HG03025 (cell line): ENCODE results near the gene ADH4.
"Not testable (repeated sequence)": the region's sequence is repeated elsewhere in the genome, so short reads cannot be mapped to it uniquely, and the experiment has no call there.

ENCODE experiments used
- ATAC-seq: cut with Tn5 transposase; IDR thresholded peaks from one replicate; pipeline ENCODE4 v1.9.1; 2021; ENCODE audit warnings: mild to moderate bottlenecking, moderate library complexity; ENCODE audit not compliant: unreplicated experiment, low FRiP score

ADH4 gene

DNA sequence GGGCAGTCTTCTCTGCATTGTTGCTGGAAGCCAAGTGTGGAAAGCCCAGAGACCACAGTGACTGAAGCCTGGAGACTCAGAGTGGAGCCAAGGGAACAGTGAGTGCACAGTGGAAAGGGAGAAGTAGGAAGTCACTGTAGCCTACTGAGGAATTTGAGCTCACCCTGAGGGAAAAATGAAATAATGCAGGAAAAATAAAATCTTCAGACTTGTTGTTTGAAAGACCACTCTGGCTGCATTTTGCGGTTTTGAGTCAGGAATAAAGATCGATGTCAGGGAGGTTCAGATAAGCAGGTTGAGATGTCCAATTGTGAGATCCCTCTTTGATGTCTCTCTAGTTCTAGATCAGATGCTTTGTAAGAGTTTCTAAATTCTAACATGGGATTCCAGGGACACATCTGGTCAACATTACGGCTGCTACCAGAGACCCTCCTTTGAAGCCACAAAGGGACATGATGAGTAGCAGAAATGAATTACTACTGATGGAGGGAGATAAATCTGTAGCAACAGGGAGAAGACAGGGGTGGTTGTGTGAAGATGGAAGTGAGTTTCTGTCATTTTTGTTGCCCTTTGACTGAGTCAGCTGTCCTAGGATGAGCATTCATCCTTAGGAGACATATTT, 8.4 kb downstream of the ADH4 start:
- ATAC-seq: no peak

DNA sequence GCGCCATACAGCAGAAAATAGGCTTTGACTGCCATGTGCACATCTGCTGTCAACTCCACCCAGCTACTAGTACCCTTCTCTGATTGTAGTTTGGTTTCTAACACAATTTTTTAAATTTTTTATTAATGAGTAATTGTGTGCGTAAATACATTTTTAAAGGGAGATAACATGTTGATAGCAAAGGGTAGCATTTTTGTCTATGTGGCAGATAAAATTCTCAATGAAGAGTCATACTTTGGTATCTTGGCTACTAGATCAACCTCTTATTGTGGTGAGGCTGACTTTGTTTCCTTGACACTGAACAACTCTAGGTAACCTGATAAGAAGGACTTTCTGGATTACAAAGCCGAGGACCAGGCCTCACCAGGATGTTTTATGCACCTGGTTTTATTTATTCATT, 9.5 kb downstream of the ADH4 start:
- no peak for ATAC-seq

DNA sequence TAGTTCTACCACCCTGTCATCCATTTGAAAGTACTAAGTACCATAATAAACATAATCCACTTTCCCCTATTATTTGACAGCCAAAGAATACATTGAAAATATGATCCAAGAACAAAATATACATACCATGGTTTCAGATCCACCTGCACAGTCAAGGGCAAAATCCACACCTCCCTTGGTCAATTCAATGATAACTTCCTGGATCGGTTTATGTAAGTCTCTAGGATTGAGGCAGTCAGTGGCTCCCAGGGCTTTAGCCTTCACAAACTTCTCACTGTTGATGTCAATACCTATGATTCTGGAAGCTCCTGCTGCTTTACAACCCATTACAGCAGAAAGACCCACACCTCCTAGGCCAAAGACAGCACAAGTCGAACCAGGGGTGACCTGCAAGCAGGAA, 12.7 kb downstream of the ADH4 start:
- no peak for ATAC-seq

DNA sequence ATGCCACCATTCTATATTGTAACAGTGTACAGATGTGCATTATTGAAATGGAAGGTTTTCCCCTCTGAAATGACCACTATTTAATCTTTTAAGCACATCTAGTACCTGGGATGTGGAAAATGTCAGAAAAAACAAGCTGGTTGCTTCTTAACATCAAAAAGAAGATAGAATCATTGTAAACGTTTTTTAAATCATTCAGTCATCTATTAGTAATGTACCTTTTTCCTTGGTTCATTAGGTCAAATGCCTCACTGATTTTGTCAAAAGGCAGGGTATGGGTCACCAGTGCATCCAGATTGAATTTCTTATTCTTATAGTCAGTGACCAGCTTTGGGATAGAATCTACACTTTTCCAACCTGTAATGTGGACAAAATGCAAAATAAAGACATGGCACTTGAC, 17.7 kb downstream of the ADH4 start:
- ATAC-seq: no peak

DNA sequence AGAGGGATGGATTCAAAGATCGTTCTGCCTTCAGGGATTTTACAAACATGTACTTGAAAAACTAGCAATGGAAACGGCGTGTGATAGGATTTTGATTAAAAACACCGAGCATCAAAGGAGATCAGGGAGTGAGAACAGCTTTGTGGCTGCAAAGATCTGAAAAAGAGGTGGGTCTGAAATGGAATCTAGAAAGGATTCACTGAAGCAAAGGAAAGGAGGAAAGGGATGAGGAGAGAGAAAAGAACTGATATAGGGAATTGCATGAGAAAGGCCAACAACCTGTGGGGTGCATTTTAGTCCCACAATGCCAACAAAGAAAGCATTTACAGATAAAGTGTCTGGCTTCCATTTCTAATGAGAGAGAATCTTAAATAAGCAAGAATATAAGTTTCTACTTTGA, 23.1 kb downstream of the ADH4 start:
- ATAC-seq: no peak

DNA sequence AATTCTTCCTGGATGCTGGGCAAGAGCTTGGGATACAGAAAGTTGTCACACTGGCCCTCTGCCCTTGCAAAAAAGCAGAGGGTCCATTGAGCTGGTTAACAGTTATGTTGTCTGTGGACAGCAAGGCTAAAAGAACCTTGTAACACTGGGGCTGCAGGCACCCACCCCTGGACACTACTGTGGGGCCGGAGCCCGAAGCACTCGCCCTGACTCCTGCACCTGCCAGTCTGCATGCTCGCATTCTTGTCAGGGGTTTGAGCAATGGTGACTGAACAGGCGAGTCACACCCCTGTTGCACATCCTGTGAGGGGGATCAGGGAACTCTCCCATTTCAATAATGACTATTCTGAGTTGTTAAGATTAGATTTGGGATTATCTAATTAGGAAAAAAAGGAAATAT, 23.6 kb downstream of the ADH4 start:
- no peak for ATAC-seq

DNA sequence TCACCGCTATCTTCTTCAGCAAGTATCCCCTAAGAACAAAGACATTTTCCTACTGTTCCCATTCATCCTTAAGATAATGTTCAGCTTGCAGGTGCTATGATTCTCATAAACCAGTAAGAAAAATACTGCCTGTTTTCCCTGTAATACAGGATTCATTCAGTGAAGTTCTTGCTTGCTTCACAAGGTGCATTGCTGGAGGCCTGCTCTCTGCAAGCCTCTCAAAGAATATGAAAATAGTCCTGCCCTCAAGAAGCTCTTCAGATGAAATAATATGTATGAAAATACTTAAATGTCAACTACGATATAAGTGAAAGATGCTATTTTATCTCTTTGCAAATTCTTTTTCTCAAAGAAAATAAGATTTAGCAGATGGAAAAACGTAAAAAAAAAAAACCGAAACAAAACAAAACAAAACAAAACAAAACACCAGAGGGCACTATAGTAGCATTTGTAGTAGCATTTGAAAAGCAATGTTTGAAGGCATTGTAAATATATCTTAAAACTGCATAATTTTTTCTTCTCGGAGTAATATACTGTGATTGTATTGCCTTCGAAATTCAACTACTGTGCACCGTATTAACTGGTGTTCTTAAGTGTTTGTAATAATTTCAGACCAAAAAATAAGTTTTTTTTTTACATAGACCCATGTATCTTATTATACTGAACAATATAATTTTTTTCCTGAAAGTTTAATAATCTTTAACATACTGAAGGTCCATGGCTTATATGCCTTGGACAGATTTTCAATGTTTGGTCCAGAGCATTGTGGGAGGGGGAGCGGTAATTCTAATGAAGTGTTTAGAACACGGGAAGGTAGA, 26.0 kb downstream of the ADH4 start:
- ATAC-seq: no peak

DNA sequence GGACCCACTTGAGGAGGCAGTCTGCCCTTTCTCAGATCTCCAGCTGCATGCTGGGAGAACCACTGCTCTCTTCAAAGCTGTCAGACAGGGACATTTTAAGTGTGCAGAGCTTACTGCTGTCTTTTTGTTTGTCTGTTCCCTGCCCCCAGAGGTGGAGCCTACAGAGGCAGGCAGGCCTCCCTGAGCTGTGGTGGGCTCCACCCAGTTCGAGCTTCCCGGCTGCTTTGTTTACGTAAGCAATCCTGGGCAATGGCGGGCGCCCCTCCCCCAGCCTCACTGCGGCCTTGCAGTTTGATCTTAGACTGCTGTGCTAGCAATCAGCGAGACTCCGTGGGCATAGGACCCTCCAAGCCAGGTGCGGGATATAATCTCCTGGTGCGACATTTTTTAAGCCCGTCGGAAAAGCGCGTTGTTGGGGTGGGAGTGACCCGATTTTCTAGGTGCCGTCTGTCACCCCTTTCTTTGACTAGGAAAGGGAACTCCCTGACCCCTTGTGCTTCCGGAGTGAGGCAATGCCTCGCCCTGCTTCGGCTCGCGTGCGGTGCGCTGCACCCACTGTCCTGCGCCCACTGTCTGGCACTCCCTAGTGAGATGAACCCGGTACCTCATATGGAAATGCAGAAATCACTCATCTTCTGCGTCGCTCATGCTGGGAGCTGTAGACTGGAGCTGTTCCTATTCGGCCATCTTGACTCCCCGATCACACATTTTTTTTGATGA, 26.8 kb downstream of the ADH4 start:
- not testable (repeated sequence) for ATAC-seq

DNA sequence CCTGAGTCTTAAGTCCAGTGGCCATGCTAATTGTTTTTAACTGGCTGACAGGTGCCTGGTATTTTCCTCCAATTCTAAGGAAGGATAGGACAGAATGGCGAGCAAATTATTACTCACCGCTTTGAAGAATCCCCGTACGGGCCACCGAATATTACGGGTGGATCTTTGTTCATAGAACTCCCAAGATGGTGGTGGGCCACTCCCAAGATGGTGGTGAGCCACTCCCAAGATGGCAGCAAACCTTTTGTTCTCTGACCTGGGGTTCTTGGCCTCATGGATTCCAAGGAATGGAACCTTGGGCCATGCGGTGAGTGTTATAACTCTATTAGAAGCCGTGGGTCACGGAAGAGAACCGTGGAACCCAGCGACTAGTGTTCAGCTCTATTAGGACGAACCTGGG, 34.8 kb downstream of the ADH4 start:
- not testable (repeated sequence) for ATAC-seq

DNA sequence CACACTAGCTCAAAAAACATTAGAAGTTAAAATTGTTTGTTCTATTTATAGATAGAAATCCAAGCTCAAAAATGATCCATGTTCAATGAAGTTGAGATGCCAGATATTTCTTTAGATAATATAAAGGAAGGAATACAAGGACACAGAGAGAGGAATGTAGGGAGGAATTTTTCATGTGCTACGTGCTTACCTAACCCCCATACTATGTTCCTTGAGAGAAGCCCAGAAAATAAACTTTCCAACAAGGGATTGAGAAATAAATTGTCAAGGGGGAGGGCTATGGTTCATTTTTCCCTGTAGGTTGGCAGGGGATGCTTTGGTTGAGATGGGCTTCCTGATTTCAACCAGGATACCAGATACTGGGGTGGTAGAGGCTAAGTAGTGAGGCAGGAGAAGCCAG, 39.9 kb downstream of the ADH4 start:
- ATAC-seq: no peak

DNA sequence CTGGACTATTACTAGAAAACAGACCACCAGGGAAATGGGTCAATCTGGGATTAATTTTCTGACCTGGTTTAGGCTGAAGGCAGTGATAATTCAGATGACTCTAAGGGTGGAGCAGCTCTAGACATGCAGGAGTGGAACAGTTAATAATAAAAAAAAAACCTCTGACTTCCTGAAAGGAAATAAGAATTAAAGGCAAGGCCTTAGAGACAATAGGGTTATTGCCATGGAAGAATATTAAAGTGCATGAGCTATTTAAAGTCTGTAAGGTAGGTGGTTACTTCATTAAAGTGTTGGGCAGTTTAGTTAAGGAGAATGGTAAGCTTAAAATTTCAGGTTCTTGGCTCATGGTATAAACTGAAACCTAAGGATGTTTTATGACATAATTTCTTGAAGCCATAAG, 40.9 kb downstream of the ADH4 start:
- ATAC-seq: no peak

DNA sequence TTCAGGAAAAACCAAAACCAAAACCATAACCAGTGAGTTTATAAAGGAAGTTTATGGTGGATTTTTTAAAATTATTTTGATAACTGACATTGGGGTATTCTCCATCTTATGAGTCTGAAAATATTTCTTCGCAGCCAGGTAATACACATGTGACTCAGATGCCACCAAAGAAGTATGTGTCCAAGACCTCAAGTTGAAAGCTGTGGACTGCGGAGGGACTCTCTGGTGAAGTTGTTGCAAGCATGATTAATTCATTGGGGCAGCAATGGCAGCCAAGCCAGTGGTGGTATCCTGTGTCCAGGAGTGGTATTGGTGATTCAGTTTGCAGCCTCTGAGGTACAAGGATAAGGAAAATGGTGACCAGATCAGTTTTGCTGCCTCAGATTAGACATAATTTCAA, 41.5 kb downstream of the ADH4 start:
- ATAC-seq: no peak

DNA sequence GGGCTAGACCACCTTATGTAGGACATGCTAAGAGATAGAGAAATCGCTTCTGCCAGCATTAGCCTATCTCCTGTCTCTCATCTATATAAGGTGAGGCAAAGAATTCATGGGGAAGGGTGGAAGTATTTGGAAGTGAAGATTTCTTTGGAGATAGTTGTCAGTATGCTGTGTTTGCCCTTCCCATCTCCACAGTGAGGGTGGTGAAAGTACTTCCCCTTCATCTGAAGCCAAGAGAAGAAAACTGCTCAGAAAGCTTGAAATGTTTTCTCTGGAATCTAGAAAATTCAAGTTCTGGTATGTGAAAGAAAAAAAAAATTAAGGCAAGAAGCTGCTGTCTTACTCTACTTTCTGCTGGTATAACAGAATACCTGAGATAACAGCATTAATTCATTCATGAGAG, 43.2 kb downstream of the ADH4 start:
- no peak for ATAC-seq

DNA sequence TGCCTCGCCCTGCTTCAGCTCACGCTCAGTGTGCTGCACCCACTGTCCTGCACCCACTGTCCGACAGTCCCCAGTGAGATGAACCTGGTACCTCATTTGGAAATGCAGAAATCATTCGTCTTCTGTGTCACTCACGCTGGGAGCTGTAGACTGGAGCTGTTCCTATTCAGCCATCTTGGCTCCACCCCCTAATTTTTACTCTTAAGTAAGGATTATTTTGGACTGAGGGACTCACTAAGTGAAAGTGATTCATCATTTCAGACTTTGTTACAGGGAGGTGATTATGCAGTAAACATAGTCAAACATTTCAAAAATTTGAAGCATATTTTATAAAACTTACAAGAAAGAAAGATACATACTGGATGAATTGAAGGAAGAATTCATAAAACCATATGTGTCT, 44.3 kb downstream of the ADH4 start:
- ATAC-seq: not testable (repeated sequence)

DNA sequence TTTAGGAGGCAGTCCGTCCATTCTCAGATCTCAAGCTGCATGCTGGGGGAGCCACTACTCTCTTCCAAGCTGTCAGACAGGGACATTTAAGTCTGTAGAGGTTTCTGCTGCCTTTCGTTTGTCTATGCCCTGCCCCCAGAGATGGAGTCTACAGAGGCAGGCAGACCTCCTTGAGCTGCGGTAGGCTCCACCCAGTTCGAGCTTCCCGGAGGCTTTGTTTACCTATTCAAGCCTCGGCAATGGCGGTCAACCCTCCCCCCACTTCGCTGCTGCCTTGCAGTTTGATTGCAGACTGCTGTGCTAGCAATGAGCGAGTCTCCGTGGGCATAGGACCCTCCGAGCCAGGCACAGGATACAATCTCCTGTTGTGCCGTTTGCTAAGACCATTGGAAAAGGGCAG, 44.8 kb downstream of the ADH4 start:
- ATAC-seq: no peak

DNA sequence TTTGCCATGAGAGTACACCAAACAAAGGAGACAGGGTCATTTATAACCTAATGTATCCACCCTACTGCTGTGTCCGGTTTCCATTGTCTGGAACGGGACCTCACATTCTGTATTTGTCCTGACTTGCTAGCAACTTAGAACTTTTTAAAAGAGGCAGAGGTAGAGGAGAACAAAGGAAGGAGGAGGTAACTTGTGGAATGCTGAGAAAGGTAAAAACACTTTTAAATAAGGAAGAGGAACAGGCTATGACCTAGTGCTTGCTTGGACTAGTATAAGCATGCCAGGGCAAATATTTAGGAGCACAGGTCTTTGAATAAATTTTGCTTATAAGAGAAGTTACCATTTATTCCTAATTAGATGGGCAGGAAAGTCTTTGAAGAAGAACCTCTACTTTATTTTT, 52.3 kb downstream of the ADH4 start:
- not testable (repeated sequence) for ATAC-seq

DNA sequence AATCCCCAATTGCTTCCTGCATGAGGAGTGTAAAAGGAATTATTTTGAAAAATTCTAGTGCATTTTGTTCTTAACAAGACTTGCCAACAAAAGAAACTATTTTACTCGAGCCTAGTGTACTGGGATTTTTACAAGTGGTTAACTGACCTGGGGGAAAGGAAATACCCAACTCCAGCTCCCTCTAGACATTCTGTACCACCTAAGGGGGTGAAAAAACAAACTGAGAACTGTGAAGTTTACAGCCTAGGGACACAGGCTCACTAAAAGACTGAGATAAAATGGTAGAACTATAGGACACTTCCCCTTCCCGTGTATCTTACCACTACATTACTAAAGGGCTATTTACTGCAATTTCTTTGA, 52.9 kb downstream of the ADH4 start:
- ATAC-seq: no peak

DNA sequence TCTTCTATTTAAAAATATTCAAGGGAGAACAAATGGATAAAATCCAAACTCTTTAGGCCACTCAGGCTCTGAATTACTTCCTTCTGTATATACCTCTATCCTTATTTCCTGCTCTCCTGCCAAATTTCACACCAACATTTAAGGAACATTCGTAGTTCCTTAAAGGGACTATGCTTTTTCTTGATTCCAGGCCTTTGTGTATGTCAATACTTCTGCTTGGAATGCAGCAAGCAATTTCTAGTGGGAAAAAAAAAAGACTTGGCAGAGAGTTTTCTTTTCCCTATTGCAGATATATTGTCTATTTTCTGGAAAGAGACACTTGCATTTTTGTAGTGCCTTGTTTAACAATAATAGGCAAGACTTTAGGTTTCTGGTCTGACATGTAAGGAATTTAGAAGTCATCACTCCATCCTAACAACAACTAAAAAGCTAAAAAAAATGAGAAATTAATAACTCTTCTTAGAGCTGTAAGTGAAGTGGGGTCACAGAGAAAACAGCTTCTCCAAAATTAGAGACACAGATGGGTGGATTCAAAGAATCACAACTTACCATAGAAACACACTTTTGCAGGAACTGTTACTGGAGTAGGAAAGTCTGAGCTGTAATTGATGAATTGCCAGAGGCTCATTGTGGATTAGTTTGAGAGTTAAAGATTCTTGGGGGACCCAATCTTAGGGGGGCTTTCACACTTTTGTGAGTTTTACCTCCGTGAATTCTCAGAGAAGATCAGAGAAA, 53.4 kb downstream of the ADH4 start:
- ATAC-seq: no peak

DNA sequence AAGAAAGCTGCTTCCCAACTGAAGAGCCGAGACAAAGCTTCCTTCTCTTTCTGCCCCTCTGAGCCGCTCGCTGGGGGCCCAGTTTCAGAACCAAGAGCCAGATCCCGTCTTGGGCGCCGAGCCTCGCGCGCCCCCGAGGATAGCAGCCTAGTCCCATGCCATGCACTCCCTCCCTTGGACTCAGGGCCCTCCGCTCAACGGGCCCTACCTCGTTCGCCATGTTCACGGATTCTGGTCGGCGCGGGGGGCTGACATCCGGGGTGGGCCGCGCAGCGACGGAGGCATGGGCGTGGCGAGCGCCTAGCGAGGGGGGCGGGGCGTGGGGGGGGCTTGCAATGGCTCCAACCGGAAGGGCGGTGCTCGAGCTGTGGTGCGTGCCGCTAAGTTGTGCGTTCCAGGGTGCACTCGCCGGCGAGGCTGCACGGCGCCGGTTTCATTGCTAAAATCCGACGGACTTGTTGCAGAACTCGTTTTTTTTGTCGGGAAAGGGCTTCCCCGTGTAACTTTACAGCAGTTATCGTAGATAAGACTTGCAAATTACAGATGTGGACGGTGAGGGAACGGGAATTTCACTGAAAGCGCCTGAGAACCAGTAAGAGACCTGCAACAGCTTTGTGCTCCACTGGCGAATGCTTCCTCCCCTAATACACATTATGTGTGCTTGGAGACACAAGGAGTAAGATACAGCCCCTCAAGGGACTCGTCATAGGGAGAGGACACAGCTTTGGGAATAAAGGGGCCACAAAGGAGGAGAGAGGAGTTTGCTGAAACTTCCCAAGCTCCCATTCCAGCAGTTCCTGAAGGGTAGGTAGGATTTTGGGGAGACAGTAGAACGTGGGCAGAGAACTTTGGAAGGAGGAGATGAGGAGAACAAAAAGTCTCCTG, 55.4 kb downstream of the ADH4 start, which contains the start of gene ADH5:
Gene ADH5, minus strand, starts transcription at position 308 of the 885 bp plus-strand sequence. Its CDS starts 88 bp downstream, at position 220.
- ATAC-seq: peak; percentile 98

DNA sequence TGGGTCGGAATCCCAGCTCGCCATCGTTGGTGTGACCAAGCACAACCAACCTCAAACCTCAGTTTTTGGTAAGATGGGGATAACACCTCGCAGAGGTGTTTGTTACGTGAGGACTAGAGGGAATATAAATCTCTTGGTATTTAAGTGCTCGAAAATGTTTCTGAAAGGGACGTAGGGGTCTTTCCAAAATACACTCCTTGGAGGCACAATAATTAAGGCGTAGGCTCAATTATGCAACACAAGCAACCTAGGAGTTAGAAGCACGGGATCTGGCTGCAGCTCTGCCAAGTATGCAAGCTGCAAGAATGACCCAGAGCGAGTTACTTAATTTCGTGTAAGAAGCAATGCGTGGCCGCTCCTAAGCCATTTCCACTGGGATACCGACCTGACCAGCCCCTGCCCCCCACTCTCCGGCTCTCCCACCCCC, 56.1 kb downstream of the ADH4 start:
- peak; percentile 19 for ATAC-seq
